Left renal cortex interstitium (tissue), 4 donors: ENCODE data around the gene ZNF423. TPM values are rescaled to one million over a fixed set of nuclear protein-coding genes. Genes with fewer than 3 reads are reported as not detected.

Experiments used
- DNase-seq, 4 donors: peaks; one replicate each; pipeline ENCODE4 v3.0.0-alpha.2; 2013; ENCODE audit warnings: low read depth in 4 of 4, low spot score in 2 of 4, missing footprints in 1 of 4
- polyA plus RNA-seq, 4 donors: library from polyadenylated mRNA; unstranded; fragments of 120-200 nt; gene quantifications; one replicate each; pipeline ENCODE4 v1.2.1, GENCODE V29; 2013; ENCODE audit not compliant: insufficient read length in 4 of 4

The ZNF423 gene
- polyA plus RNA-seq, 4 donors: 24.0 to 32.5 (median 28.8) TPM

DNA sequence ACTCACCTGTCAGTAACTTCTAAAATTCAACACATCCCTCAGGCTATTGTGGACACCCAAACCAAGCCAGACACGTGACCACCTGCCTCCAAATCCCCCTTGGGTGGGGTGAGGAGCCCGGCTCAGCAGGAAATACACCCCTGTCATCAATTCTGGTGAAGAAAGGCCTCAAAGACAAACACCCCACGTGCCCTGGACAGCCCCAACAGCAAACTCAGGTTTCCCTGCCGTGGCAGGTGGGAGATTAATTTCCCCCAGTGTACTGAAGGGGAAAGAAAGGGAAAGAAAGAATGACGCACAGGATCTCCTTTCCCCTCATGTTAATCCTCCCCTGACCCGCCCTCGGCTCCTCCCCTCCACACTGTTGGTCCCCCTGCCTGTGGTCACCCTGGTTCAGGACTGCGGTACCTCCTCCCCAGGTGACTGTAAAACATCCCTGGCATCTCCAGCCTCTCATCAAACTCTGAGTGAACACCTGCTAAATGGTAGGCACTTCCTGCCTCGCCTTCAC, 98.3 kb downstream of the ZNF423 start:
- no peak for DNase-seq

GRCh38 chr16:49756775-49757558, 98.9 kb downstream of the ZNF423 start:
- no peak for DNase-seq

- no peak for DNase-seq
These were observed 100.0 kb downstream of the ZNF423 start for GRCh38 chr16:49755716-49756505.

- no peak for DNase-seq
These were observed 100.6 kb downstream of the ZNF423 start for GRCh38 chr16:49755313-49755620.

GRCh38 chr16:49754495-49755312, 101.2 kb downstream of the ZNF423 start:
- DNase-seq: no peak

DNA sequence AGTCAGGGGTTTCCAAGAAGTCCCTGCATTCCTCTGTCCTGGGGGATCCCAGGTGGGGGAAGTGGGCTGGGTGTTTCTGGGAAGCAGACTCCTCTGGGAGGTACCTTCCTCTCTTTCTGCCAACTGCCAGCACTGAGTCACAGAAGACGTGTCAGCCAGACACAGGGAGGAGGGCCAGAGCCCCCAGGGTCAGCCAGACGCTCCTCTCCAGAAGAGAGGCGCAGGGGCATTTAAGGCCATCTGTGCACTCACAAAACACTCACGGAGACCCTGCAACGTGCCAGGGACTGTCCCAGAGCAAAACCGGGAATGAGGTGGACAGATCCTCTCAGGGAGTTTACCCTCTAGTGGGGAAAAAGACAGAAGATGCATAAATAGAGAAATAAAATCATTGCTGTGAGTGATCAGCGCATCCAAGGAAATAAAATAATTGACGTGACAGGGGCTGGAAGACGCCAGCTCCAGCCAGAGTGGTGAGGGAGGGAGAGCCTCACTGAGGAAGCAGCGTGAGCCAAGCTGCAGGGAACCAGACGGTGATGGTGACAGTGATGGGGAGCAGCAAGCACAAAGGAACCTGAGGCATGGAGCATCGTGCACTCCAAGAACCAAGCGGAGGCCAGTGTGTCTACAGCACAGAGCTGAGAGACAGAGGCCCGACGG, 105.4 kb downstream of the ZNF423 start:
- no peak for DNase-seq

GRCh38 chr16:49749816-49750215, 106.1 kb downstream of the ZNF423 start:
- no peak for DNase-seq

- no peak for DNase-seq
These were observed 107.6 kb downstream of the ZNF423 start for GRCh38 chr16:49748322-49748721.

DNA sequence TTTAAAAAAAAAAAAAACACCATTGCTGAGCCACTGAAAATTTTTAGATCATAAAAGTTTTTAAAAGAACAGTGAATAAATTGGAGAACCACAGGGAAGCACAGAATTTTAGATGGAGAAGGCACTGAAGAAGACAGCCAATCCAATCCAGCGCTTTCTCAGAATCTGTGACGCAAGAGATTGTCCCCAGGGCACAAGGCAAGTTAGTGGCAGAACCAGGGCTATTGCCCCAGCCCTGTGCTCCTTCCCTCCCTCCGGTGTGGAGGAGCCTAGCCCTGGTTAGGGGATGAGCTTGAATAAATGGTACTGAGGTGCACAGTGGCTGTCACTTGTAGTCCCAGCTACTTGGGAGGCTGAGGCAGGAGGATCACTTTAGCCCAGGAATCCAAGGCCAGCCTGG, 108.3 kb downstream of the ZNF423 start:
- no peak for DNase-seq

DNA sequence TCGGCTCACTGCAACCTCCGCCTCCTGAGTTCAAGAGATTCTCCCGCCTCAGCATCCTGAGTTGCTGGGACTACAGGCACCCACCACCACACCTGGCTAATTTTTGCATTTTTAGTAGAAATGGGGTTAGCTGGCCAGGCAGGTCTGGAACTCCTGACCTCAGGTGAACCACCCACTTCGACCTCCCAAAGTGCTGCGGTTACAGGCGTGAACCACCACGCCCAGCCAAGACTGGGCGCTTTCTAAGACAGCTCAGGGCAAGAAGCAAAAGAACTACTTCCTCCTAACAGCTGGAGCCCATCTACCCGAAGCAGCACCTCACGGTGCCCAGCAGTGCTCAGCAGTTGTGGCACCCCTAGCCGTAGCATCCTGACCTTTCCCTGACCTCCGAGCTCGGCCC, 109.4 kb downstream of the ZNF423 start:
- no peak for DNase-seq

GRCh38 chr16:49745311-49745747, 110.6 kb downstream of the ZNF423 start:
- DNase-seq: no peak

GRCh38 chr16:49744244-49745220, 111.4 kb downstream of the ZNF423 start:
- no peak for DNase-seq

GRCh38 chr16:49743658-49744057, 112.3 kb downstream of the ZNF423 start:
- DNase-seq: no peak

DNA sequence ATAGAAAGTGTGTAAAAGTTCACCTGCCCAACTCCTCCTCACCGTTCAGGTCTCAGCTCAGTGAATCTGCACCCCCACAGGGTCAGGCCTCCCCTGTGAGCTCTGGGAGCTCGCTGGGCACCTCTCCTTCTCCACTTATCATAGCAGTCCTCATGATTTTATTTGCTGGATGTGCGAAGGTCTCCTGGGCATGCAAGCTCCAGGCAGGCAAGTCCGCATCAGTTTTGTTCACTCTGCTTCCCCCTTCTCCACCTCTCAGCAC, 112.8 kb downstream of the ZNF423 start:
- DNase-seq: no peak

GRCh38 chr16:49742428-49743202, 113.3 kb downstream of the ZNF423 start:
- no peak for DNase-seq

DNA sequence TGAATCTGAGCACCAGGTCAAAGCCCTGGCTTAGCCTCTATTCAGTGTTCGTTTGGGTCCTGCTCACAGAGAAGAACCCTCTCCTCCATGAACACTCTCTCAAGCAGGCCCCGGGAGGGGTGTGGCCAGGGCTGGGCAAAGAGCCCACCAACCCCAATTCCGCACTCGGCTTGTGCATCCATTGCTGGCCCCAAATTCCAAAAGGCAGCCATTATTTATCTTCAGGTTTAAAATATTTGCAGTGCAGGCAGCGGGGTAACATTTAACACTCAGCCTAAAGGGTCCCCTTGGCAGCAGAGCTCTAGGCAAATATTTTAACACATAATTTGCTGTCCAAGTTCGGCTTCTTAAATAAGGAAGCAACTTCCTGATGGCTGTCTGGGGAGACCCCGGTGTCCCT, 115.7 kb downstream of the ZNF423 start:
- no peak for DNase-seq

DNA sequence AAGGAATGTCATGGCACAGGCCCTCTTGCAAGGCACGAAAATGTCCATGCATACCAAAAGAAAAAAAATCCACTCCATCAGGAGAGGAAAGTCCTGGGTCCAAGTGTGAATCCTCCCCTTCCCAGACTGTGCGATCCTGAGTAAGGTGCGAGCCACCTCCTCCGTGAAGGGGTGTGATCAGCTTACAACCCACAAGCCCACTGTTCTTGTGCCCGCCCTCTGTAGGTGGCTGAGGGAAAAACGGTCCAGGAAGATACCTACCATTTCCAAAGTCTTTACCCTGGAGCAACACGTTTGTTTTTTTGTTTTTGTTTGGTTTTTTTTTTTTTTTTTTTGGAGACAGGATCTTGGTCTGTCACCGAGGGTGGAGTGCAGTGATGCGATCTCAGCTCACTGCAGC, 116.5 kb downstream of the ZNF423 start:
- no peak for DNase-seq

- no peak for DNase-seq
These were observed 117.1 kb downstream of the ZNF423 start for GRCh38 chr16:49738832-49739231.

DNA sequence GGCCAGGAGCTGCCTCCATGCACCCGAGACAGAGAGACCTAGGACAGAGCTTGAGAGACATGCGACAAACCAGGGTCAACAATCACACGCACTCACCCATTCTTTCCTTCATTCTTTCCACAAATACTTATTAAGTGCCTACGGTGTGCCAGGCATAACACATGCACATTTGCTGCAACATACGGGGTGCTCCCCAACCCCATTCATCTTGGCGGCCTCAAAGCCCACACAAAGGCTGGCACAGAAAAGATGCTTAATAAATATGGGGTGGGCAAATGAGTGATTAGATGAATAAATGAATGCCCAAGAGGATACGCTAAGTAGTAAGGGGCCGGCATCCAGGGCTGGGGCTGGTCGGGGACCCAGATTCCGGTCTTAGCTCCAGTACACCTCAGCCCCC, 117.9 kb downstream of the ZNF423 start:
- no peak for DNase-seq
